CD4-positive, alpha-beta memory T cell (primary cell): ENCODE results near the gene ZNF287. TPM values are rescaled to one million over a fixed set of nuclear protein-coding genes. Genes with fewer than 3 reads are reported as not detected.

Experiments
- CTCF ChIA-PET: fragments of 350-600 bp; sonication (Branson Sonifier 250); formaldehyde crosslinking; loops from one replicate; lab custom pipeline; 2021; ENCODE audit warnings: inconsistent platforms; ENCODE audit not compliant: partially characterized antibody; lab: Charles Lee
- POLR2A ChIA-PET: fragments of 350-600 bp; sonication (Branson Sonifier 250); formaldehyde crosslinking; loops from one replicate; lab custom pipeline; 2021; ENCODE audit not compliant: partially characterized antibody; lab: Charles Lee
- DNase-seq, 5 donors: peaks; one replicate each; pipeline versions ENCODE4 v3.0.0 to v3.0.0-alpha.2; 2020 to 2022; ENCODE audit warnings: mixed read lengths in 1 of 5
- H3K27ac ChIP-seq: one replicate; pipeline ENCODE4 v1.7.0; 2013; ENCODE audit warnings: low read depth, low read length
- H3K27me3 ChIP-seq: 2 replicates; pipeline ENCODE4 v1.7.0; 2013; ENCODE audit warnings: mild to moderate bottlenecking, low read length, moderate library complexity; ENCODE audit not compliant: insufficient read depth
- H3K36me3 ChIP-seq: 2 replicates; pipeline ENCODE4 v1.7.0; 2013; ENCODE audit warnings: mild to moderate bottlenecking, low read length, moderate library complexity; ENCODE audit not compliant: insufficient read depth
- H3K4me1 ChIP-seq: 2 replicates; pipeline ENCODE4 v1.7.0; 2013; ENCODE audit warnings: mild to moderate bottlenecking, low read length, moderate library complexity; ENCODE audit not compliant: insufficient read depth
- H3K4me3 ChIP-seq, 2 donors: one replicate each; pipeline ENCODE4 v1.7.0; 2013; ENCODE audit warnings: low read length in 2 of 2, mild to moderate bottlenecking in 1 of 2
- H3K9me3 ChIP-seq, 2 donors: one replicate each; pipeline ENCODE4 v1.7.0; 2013; ENCODE audit warnings: low read length in 2 of 2, control low read depth in 1 of 2; ENCODE audit not compliant: control insufficient read depth in 1 of 2
- H3K27ac Mint-ChIP-seq, 7 donors: one replicate each; pipeline ENCODE4 v1.8.0; 2020 to 2021; ENCODE audit warnings: mixed read lengths in 7 of 7, mild to moderate bottlenecking in 6 of 7, inconsistent platforms in 3 of 7, moderate library complexity in 3 of 7
- H3K27me3 Mint-ChIP-seq, 2 donors: one replicate each; pipeline ENCODE4 v1.8.0; 2020 to 2021; ENCODE audit warnings: mixed read lengths in 2 of 2
- H3K36me3 Mint-ChIP-seq, 2 donors: one replicate each; pipeline ENCODE4 v1.8.0; 2020 to 2021; ENCODE audit warnings: mixed read lengths in 2 of 2, inconsistent platforms in 1 of 2, mild to moderate bottlenecking in 1 of 2
- H3K4me1 Mint-ChIP-seq, 4 donors: one replicate each; pipeline ENCODE4 v1.8.0; 2020 to 2021; ENCODE audit warnings: mixed read lengths in 4 of 4, mild to moderate bottlenecking in 1 of 4
- H3K4me3 Mint-ChIP-seq, 8 donors: one replicate each; pipeline ENCODE4 v1.8.0; 2020 to 2021; ENCODE audit warnings: mixed read lengths in 8 of 8, mild to moderate bottlenecking in 7 of 8, moderate library complexity in 6 of 8, inconsistent platforms in 3 of 8
- H3K9me3 Mint-ChIP-seq, 8 donors: one replicate each; pipeline ENCODE4 v1.8.0; 2020 to 2021; ENCODE audit warnings: mixed read lengths in 8 of 8, mild to moderate bottlenecking in 5 of 8, inconsistent platforms in 3 of 8, moderate library complexity in 1 of 8
- intact Hi-C: fragments of 100-400 bp; cut with micrococcal nuclease; formaldehyde crosslinking; loops from one replicate; pipeline ENCODE4 v1.15.1; 2023
- polyA plus RNA-seq, 2 donors: library from polyadenylated mRNA; unstranded; fragments of 300-500 nt; fragmentation: Illumina TruSeq; gene quantifications; one replicate each; pipeline ENCODE4 v1.2.3, GENCODE V29; 2021
- total RNA-seq, 2 experiments: library from RNA; stranded (reverse); gene quantifications; one replicate each; pipeline ENCODE4 v1.2.3, GENCODE V29; 2021

The ZNF287 gene
- 10 to 100 TPM; 16.7 to 17.9 TPM for total RNA-seq
- 10 to 100 TPM; 14.1 to 18.2 TPM for polyA plus RNA-seq

DNA sequence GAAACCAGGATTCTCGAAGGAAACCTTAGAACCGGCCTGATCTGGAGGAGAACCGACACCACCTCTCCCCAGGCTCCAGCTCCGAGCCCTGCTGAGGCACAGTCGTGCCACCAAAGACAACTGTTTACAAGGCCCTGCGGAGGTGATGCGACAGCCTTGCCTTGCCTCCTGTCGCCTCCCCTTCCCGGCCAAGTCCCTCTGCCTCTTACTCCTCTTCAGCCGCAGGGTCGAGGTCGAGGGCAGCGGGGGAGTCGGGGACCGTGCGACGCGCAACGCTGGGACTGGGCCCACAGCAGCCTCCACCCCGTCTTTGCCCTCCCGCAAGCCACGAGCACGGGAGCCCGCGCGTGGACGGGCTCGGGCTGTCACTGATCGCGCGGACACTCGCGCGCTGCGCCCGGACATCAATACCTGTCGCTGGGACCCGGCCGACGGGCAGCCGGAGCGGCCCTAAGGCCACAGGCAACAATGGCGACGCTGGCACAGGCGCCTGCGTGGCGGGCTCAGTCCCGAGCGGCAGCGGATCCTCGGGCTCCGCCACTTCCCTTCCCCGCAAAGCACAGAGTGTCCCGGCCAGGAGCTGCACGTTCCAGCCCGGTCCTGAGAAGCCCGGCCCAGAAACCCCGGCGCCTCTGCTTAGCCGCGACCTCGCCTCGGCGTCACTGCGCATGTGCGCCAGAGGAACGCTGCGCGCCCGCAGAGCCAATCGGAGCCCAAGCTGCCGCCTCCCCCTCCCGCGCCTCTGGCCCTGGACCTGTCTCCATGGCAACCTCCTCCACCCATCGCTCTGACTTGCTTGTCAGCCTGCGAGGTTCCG, at the start of gene ZNF287:
TSS of gene ZNF287 (minus strand) at position 664 of the 817 bp plus-strand sequence. CDS start 1,473 bp downstream, outside the sequence.
- Histone ChIP-seq H3K27me3 (no peaks in the 10 kb centered on the region), H3K4me3 (peak within 1 kb of the TSS; percentile 33 to 87), H3K4me1 (peaks cover 14% of the 10 kb centered on the region), H3K9me3 (no peaks in the 10 kb centered on the region), H3K36me3 (no peaks in the 10 kb centered on the region), H3K27ac (peak within 1 kb of the TSS; percentile 38)
- intact Hi-C loops: loop anchor here (1.0 to 2.0 kb wide), 3 partner anchors 16 to 712 kb away; partner anchors contain the start of gene COPS3
- ChIA-PET POLR2A (interaction anchor here (1.1 to 2.0 kb wide), 4 partner anchors 15 to 130 kb away, joined by 3 to 18 read pairs (median 6); no protein-coding TSS in a partner anchor), CTCF (interaction anchor here (1.5 to 6.7 kb wide), 3 partner anchors 18 to 46 kb away, joined by 3 to 64 read pairs (median 7); no protein-coding TSS in a partner anchor)
- Mint-ChIP-seq H3K27me3 (peaks cover 2 to 3% of the 10 kb centered on the region in 2 donors), H3K9me3 (no peaks in the 10 kb centered on the region), H3K27ac (peak within 1 kb of the TSS; percentile 79 to 98 (median 96)), H3K36me3 (peaks cover 8 to 9% of the 10 kb centered on the region in 2 donors), H3K4me3 (peak within 1 kb of the TSS; percentile 85 to 89 (median 86)), H3K4me1 (peaks cover 8 to 19% (median 12%) of the 10 kb centered on the region in 4 donors)
- DNase-seq: peak; percentile 91 to 96 (median 93)

DNA sequence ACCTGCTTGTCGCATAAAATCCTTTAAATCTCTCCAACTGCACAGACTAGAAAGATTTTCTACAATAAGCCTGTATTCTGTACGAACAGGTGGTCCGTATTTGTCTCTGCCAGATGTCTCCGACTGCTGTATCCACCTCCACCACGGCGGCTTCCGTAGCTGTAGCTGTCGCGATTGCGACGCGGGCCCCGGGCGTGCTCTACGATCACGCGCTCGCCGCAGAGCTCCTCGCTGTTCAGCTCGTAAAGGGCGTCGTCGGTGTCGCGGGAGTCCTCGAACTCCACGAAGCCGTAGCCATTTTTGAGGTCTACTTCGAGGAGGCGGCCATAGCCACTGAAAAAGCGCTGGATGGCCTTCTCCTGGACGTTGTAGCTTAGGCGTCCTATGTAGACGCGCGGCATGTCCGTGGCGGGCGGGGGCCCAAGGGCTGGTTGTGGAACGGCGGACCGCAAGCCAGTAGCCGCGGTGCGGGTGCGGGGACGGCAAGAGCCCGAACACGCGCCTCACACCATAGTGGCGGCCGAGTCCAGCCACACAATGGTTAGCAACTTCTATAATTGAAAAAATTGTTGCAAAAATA, 48.6 kb upstream of the ZNF287 start:
- H3K27me3 Mint-ChIP-seq: no peaks in the 10 kb centered on the region
- H3K36me3 Mint-ChIP-seq: peaks cover 24 to 50% of the 10 kb centered on the region in 2 donors
- no peak for DNase-seq
- no peaks in the 10 kb centered on the region for H3K36me3 ChIP-seq
- H3K27ac Mint-ChIP-seq: no peak overlapping the region
- peaks cover 9 to 27% of the 10 kb centered on the region in 2 donors for H3K9me3 ChIP-seq
- intact Hi-C loops: no loop called here
- H3K4me3 Mint-ChIP-seq: no peak overlapping the region
- no peaks in the 10 kb centered on the region for H3K27me3 ChIP-seq
- CTCF ChIA-PET: no interaction called here
- peaks cover 0 to 87% (median 71%) of the 10 kb centered on the region in 8 donors for H3K9me3 Mint-ChIP-seq
- no peaks in the 10 kb centered on the region for H3K4me1 ChIP-seq
- H3K4me1 Mint-ChIP-seq: no peaks in the 10 kb centered on the region
- H3K27ac ChIP-seq: no peak overlapping the region
- POLR2A ChIA-PET: no interaction called here
- no peak overlapping the region for H3K4me3 ChIP-seq

- Mint-ChIP-seq H3K27me3 (peaks cover 0 to 3% of the 10 kb centered on the region in 2 donors), H3K4me1 (no peaks in the 10 kb centered on the region), H3K27ac (no peak overlapping the region), H3K9me3 (peaks cover 3 to 18% (median 12%) of the 10 kb centered on the region in 8 donors), H3K4me3 (no peak overlapping the region), H3K36me3 (peaks cover 0 to 5% of the 10 kb centered on the region in 2 donors)
- Histone ChIP-seq H3K9me3 (no peaks in the 10 kb centered on the region), H3K36me3 (no peaks in the 10 kb centered on the region), H3K27ac (no peak overlapping the region), H3K4me1 (no peaks in the 10 kb centered on the region), H3K4me3 (no peak overlapping the region), H3K27me3 (no peaks in the 10 kb centered on the region)
- ChIA-PET POLR2A (interaction anchor here (1.0 kb wide), 1 partner anchor 10 kb away, joined by 3 read pairs; no protein-coding TSS in a partner anchor), CTCF (no interaction called here)
- intact Hi-C loops: no loop called here
- no peak for DNase-seq
Observed at GRCh38 chr17:16599537-16599936, 30.5 kb upstream of the ZNF287 start.

DNA sequence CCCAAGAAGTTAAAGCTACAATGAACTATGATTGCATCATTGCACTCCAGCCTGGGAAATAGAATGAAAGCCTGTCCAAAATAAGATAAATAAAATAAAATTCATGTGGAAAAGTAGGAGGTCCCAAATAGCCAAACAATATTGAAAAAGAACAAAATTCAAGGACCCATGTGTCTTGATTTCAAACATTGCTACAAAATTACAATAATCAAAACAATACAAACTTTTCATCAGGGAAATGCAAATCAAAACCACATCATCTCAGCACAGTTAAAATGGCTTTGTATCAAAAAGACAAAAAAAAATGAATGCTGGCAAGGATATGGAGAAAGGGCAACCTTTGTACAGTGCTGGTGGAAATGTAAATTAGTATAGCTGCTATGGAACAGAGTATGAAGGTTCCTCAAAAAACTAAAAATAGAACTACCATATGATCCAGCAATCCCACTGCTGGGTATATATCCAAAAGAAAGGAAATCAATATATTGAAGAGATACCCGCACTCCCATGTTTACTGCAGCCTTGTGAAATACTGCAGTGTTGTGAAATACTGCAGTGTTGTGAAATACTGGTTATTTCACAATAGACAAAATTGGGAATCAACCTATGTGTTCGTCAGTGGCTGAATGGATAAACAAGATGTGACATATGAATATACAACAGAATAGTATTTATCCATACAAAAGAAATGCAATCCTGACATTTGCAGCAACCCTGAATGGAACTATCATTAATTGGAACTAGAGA, 24.5 kb upstream of the ZNF287 start:
- Mint-ChIP-seq H3K9me3 (no peaks in the 10 kb centered on the region), H3K4me1 (peaks cover 0 to 7% (median 4%) of the 10 kb centered on the region in 4 donors), H3K4me3 (no peak overlapping the region), H3K27me3 (peaks cover 6 to 11% of the 10 kb centered on the region in 2 donors), H3K27ac (no peak overlapping the region), H3K36me3 (no peaks in the 10 kb centered on the region)
- Histone ChIP-seq H3K4me3 (no peak overlapping the region), H3K36me3 (no peaks in the 10 kb centered on the region), H3K9me3 (no peaks in the 10 kb centered on the region), H3K27me3 (no peaks in the 10 kb centered on the region), H3K27ac (no peak overlapping the region), H3K4me1 (peaks cover 8% of the 10 kb centered on the region)
- intact Hi-C loops: no loop called here
- ChIA-PET CTCF (interaction anchor here (0.9 to 1.4 kb wide), 3 partner anchors 9 to 57 kb away, joined by 3 to 4 read pairs (median 4); no protein-coding TSS in a partner anchor), POLR2A (no interaction called here)
- no peak for DNase-seq

DNA sequence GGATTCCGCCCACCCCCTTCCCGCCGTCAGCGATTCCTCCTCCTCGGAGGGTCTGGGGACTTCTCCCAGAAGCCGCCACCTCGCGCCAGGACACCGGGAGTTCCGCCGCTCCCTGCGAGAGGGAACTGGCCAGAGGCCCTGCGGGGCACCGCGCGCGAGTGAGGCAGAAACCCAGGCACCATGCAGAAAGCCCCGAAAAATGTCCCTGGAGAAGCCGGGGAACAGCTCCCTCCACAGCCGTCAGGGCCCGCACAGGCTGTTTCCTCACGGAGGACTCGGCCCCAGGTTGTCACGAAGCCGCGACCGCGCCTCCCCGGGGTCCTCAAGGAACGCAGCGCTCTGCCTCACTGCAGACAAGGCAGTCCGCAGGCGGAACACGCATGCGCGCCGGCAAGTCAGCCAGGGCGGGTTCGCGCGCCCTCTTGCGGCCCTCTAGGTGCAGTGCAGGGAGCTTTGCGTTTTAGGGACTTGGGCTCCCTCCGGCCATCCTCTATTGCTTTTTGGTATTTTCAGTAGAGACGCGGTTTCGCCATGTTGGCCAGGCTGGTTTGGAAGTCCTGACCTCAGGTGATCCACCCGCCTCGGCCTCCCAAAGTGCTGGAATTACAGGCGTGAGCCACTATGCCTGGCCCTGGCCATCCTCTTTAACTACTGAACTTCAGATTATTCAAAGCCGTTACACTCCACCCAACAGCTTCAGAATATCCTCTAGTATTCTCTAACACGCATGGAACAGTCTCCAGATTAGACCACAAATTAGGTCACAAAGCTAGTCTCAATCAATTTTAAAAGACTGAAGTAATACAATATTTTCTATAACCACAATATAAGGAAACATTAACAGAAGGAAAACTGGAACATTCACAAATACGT, 20.3 kb upstream of the ZNF287 start:
- H3K4me1 Mint-ChIP-seq: peaks cover 3 to 11% (median 8%) of the 10 kb centered on the region in 4 donors
- H3K9me3 Mint-ChIP-seq: no peaks in the 10 kb centered on the region
- DNase-seq: peak; percentile 88 to 92 (median 90)
- no peak overlapping the region for H3K27ac ChIP-seq
- no peaks in the 10 kb centered on the region for H3K36me3 ChIP-seq
- peak overlapping the region; percentile 19 to 68 for H3K4me3 ChIP-seq
- no peaks in the 10 kb centered on the region for H3K27me3 ChIP-seq
- peaks cover 6 to 14% of the 10 kb centered on the region in 2 donors for H3K27me3 Mint-ChIP-seq
- H3K4me3 Mint-ChIP-seq: peak overlapping the region; percentile 65 to 87 (median 80)
- H3K36me3 Mint-ChIP-seq: no peaks in the 10 kb centered on the region
- peaks cover 12% of the 10 kb centered on the region for H3K4me1 ChIP-seq
- POLR2A ChIA-PET: interaction anchor here (0.8 to 5.2 kb wide), 6 partner anchors 10 to 209 kb away, joined by 3 to 43 read pairs (median 4); partner anchors contain the start of genes UBB and ZNF287
- H3K27ac Mint-ChIP-seq: peak overlapping the region in 4 of 7 donors; percentile 30 to 75 (median 42)
- no peaks in the 10 kb centered on the region for H3K9me3 ChIP-seq
- CTCF ChIA-PET: interaction anchor here (0.6 to 7.9 kb wide), 20 partner anchors 9 to 500 kb away, joined by 3 to 64 read pairs (median 4); partner anchors contain the start of genes ZNF287 and ZNF624
- intact Hi-C loops: loop anchor here (1.0 to 2.0 kb wide), 3 partner anchors 52 to 136 kb away; partner anchors contain the start of gene ZNF624

DNA sequence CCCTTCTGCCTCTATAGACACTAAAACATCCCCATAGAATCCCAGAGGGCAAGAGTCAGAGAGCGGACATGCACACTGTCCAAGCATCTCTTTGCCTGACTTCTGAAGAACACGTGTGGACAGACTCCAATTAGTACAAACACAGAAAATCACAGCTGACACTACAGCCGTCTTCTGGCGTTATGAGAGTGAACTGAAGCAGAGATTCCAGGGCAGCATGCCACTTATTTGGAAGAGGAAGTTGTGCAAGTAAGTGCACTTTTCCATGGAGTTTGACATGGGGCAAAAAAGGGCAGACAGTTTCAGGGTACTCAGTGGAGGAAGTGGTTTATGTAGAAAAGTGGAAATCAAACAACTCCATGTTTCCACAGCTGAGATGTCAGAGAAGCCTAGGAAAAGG, 16.8 kb upstream of the ZNF287 start:
- Histone ChIP-seq H3K27me3 (no peaks in the 10 kb centered on the region), H3K4me3 (no peak overlapping the region), H3K36me3 (no peaks in the 10 kb centered on the region), H3K4me1 (peaks cover 20% of the 10 kb centered on the region), H3K27ac (no peak overlapping the region), H3K9me3 (no peaks in the 10 kb centered on the region)
- H3K27me3 Mint-ChIP-seq: peaks cover 7 to 11% of the 10 kb centered on the region in 2 donors
- POLR2A ChIA-PET: interaction anchor here (5.2 kb wide), 1 partner anchor 49 kb away, joined by 43 read pairs; no protein-coding TSS in a partner anchor
- CTCF ChIA-PET: interaction anchor here (1.1 to 7.9 kb wide), 6 partner anchors 9 to 222 kb away, joined by 3 to 64 read pairs (median 20); partner anchors contain the start of gene ZNF287
- no peak overlapping the region for H3K4me3 Mint-ChIP-seq
- intact Hi-C loops: no loop called here
- H3K9me3 Mint-ChIP-seq: no peaks in the 10 kb centered on the region
- H3K4me1 Mint-ChIP-seq: peaks cover 6 to 24% (median 17%) of the 10 kb centered on the region in 4 donors
- no peaks in the 10 kb centered on the region for H3K36me3 Mint-ChIP-seq
- peak overlapping the region in 2 of 7 donors; percentile 1 to 2 for H3K27ac Mint-ChIP-seq
- no peak for DNase-seq
